DND-41 (cell line): Measurements from ENCODE around the gene CNTRL.

Source experiments
- CTCF ChIP-seq: IDR thresholded peaks from 2 replicates; pipeline ENCODE4 v1.5.1; 2012; ENCODE audit warnings: borderline replicate concordance, low read length, moderate library complexity, mild to moderate bottlenecking; ENCODE audit not compliant: poor library complexity, severe bottlenecking; ENCODE audit errors: extremely low read depth
- EZH2 ChIP-seq: IDR thresholded peaks from 3 replicates; pipeline ENCODE4 v1.6.1; 2012; ENCODE audit warnings: borderline replicate concordance, low read depth, mild to moderate bottlenecking, moderate library complexity, low read length, inconsistent platforms; ENCODE audit not compliant: severe bottlenecking

- TF ChIP-seq CTCF (no peak), EZH2 (no peak)
Observed at GRCh38 chr9:121050128-121050988, 24.4 kb upstream of the CNTRL start, which contains the start of gene C5.
